ENCODE measurements around the gene TAS1R2.

DNA sequence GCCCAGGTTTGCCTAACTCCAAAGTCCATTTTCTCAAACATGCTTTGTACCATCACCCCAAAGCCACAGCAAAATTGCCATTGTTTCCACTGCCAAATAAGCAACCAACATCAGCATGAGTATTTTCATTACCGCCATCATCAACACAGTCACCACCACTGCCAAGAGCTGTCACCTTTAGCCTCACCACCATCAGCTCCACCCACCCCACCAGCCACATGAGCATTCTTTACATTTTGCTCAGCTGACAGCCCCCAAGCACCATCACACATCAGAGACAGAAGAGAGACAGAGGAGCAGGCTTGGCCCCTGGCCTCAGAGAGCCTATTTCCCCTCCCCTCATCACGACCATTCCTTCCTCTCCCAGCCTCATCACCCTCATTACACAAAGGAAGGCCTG is 42.7 kb downstream of the TAS1R2 start:
- TF ChIP-seq, protein P1, sequence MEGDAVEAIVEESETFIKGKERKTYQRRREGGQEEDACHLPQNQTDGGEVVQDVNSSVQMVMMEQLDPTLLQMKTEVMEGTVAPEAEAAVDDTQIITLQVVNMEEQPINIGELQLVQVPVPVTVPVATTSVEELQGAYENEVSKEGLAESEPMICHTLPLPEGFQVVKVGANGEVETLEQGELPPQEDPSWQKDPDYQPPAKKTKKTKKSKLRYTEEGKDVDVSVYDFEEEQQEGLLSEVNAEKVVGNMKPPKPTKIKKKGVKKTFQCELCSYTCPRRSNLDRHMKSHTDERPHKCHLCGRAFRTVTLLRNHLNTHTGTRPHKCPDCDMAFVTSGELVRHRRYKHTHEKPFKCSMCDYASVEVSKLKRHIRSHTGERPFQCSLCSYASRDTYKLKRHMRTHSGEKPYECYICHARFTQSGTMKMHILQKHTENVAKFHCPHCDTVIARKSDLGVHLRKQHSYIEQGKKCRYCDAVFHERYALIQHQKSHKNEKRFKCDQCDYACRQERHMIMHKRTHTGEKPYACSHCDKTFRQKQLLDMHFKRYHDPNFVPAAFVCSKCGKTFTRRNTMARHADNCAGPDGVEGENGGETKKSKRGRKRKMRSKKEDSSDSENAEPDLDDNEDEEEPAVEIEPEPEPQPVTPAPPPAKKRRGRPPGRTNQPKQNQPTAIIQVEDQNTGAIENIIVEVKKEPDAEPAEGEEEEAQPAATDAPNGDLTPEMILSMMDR (IDR thresholded peaks at IDR 0.05; ENCODE audit: insufficient read depth, low read length): no peak
- TF ChIP-seq, protein P2, sequence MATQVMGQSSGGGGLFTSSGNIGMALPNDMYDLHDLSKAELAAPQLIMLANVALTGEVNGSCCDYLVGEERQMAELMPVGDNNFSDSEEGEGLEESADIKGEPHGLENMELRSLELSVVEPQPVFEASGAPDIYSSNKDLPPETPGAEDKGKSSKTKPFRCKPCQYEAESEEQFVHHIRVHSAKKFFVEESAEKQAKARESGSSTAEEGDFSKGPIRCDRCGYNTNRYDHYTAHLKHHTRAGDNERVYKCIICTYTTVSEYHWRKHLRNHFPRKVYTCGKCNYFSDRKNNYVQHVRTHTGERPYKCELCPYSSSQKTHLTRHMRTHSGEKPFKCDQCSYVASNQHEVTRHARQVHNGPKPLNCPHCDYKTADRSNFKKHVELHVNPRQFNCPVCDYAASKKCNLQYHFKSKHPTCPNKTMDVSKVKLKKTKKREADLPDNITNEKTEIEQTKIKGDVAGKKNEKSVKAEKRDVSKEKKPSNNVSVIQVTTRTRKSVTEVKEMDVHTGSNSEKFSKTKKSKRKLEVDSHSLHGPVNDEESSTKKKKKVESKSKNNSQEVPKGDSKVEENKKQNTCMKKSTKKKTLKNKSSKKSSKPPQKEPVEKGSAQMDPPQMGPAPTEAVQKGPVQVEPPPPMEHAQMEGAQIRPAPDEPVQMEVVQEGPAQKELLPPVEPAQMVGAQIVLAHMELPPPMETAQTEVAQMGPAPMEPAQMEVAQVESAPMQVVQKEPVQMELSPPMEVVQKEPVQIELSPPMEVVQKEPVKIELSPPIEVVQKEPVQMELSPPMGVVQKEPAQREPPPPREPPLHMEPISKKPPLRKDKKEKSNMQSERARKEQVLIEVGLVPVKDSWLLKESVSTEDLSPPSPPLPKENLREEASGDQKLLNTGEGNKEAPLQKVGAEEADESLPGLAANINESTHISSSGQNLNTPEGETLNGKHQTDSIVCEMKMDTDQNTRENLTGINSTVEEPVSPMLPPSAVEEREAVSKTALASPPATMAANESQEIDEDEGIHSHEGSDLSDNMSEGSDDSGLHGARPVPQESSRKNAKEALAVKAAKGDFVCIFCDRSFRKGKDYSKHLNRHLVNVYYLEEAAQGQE (IDR thresholded peaks at IDR 0.05; ENCODE audit: insufficient replicate concordance, low read depth): no peak
- TF ChIP-seq POLR2AphosphoS5 (IDR thresholded peaks at IDR 0.05; ENCODE audit: low read depth) (no peak), SPI1 (IDR thresholded peaks at IDR 0.05; ENCODE audit: borderline replicate concordance, low read depth) (no peak)

All from HL-60 (cell line).